ENCODE results near the gene CDH4.

DNA sequence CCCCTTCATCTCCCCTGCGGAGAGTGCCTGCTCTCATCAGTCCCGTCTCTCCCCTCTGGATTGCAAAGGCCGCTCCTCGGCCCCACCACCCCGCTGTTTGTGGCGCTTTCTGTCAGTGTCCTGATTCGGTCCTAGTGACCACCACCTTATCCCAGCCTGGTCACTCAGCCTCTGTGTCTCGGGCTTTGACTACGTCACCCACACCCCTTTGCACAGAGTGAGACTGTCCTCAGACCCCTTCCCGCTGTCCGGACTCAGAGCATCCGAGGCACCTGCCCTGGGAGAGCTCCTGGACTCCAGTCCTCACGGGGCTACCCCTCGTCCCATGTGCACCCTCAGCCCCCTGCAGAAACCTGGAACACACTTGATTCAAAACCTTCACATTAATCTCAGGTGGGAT, 433.4 kb downstream of the CDH4 start:
- TF ChIP-seq, protein P1, sequence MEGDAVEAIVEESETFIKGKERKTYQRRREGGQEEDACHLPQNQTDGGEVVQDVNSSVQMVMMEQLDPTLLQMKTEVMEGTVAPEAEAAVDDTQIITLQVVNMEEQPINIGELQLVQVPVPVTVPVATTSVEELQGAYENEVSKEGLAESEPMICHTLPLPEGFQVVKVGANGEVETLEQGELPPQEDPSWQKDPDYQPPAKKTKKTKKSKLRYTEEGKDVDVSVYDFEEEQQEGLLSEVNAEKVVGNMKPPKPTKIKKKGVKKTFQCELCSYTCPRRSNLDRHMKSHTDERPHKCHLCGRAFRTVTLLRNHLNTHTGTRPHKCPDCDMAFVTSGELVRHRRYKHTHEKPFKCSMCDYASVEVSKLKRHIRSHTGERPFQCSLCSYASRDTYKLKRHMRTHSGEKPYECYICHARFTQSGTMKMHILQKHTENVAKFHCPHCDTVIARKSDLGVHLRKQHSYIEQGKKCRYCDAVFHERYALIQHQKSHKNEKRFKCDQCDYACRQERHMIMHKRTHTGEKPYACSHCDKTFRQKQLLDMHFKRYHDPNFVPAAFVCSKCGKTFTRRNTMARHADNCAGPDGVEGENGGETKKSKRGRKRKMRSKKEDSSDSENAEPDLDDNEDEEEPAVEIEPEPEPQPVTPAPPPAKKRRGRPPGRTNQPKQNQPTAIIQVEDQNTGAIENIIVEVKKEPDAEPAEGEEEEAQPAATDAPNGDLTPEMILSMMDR (IDR thresholded peaks at IDR 0.05): no peak
- TF ChIP-seq POLR2A (IDR thresholded peaks at IDR 0.05) (no peak), EP300 (IDR thresholded peaks at IDR 0.05) (no peak)
